CD4-positive, alpha-beta T cell (primary cell): Measurements from ENCODE around the gene ARID1B. TPM values are rescaled to one million over a fixed set of nuclear protein-coding genes. Genes with fewer than 3 reads are reported as not detected.

Source experiments
- ATAC-seq: fragments of 200-7000 bp; cut with Tn5 transposase; one replicate; pipeline ENCODE4 v1.10.0; 2022; ENCODE audit warnings: mild to moderate bottlenecking; ENCODE audit not compliant: poor library complexity
- CTCF ChIA-PET: fragments of 350-600 bp; sonication (Branson Sonifier 250); formaldehyde crosslinking; loops from one replicate; lab custom pipeline; 2021; ENCODE audit warnings: antibody characterized with exemption, inconsistent platforms; lab: Charles Lee
- POLR2A ChIA-PET: fragments of 350-600 bp; sonication (Branson Sonifier 250); formaldehyde crosslinking; loops from one replicate; lab custom pipeline; 2021; ENCODE audit warnings: antibody characterized with exemption, inconsistent platforms; lab: Charles Lee
- DNase-seq, 14 experiments: peaks; one replicate each; pipeline ENCODE4 v3.0.0-alpha.2; 2013 to 2020; ENCODE audit warnings: mixed read lengths in 2 of 14
- H3K27ac ChIP-seq, 2 donors: one replicate each; pipeline versions ENCODE4 v1.5.1 to v1.7.0; 2013; ENCODE audit warnings: low read length in 2 of 2, low read depth in 1 of 2, mild to moderate bottlenecking in 1 of 2
- H3K27me3 ChIP-seq, 2 experiments: 1 replicate in 1 of 2; 2 replicates in 1 of 2; pipeline versions ENCODE4 v1.6.1 to v1.7.0; 2013; ENCODE audit warnings: low read length in 2 of 2, control low read depth in 1 of 2, mild to moderate bottlenecking in 1 of 2, moderate library complexity in 1 of 2; ENCODE audit not compliant: insufficient read depth in 2 of 2, control insufficient read depth in 1 of 2
- H3K36me3 ChIP-seq: one replicate; pipeline ENCODE4 v1.6.1; 2013; ENCODE audit warnings: low read length, control low read depth; ENCODE audit not compliant: insufficient read depth
- H3K4me1 ChIP-seq: one replicate; pipeline ENCODE4 v1.6.1; 2013; ENCODE audit warnings: low read length, control low read depth; ENCODE audit not compliant: insufficient read depth
- H3K4me3 ChIP-seq: one replicate; pipeline ENCODE4 v1.5.1; 2013; ENCODE audit warnings: mild to moderate bottlenecking, low read length, moderate library complexity
- H3K9me3 ChIP-seq, 2 experiments: 1 replicate in 1 of 2; 2 replicates in 1 of 2; pipeline versions ENCODE4 v1.6.1 to v1.7.0; 2013; ENCODE audit warnings: low read length in 2 of 2, mild to moderate bottlenecking in 2 of 2, control low read depth in 1 of 2, moderate library complexity in 1 of 2; ENCODE audit not compliant: control insufficient read depth in 1 of 2, insufficient read depth in 1 of 2
- H3K27ac Mint-ChIP-seq: one replicate; pipeline ENCODE4 v1.8.0; 2020; ENCODE audit warnings: mixed read lengths
- H3K27me3 Mint-ChIP-seq: one replicate; pipeline ENCODE4 v1.8.0; 2021; ENCODE audit warnings: mixed read lengths
- H3K36me3 Mint-ChIP-seq: one replicate; pipeline ENCODE4 v1.8.0; 2021; ENCODE audit warnings: low read depth, mixed read lengths
- H3K4me1 Mint-ChIP-seq: one replicate; pipeline ENCODE4 v1.8.0; 2021; ENCODE audit warnings: low read depth, mixed read lengths
- H3K4me3 Mint-ChIP-seq: one replicate; pipeline ENCODE4 v1.8.0; 2020; ENCODE audit warnings: mild to moderate bottlenecking, mixed read lengths
- H3K9me3 Mint-ChIP-seq: one replicate; pipeline ENCODE4 v1.8.0; 2020; ENCODE audit warnings: mixed read lengths
- intact Hi-C, 2 experiments: fragments of 100-400 bp; cut with DNase I in 1 of 2; cut with micrococcal nuclease in 1 of 2; formaldehyde crosslinking; loops; one replicate each; pipeline versions ENCODE4 v1.15.1 to v1.9.0; 2023 to 2025; cut with DNase I, micrococcal nuclease
- total RNA-seq, 174 experiments: library from RNA in 2 of 174; stranded (reverse) in 2 of 174; gene quantifications; one replicate each; pipeline ENCODE4 v1.2.3 and lab custom pipeline; 2021 to 2026
- TF ChIP-seq, protein P1 (sequence below): fragments of 200-600 bp; IDR thresholded peaks from one replicate; pipeline ENCODE4 v1.8.0; 2022; ENCODE audit warnings: antibody characterized with exemption, mild to moderate bottlenecking

The ARID1B gene
- total RNA-seq, 2 experiments from 2014 or later, result 120 to 125 TPM

DNA sequence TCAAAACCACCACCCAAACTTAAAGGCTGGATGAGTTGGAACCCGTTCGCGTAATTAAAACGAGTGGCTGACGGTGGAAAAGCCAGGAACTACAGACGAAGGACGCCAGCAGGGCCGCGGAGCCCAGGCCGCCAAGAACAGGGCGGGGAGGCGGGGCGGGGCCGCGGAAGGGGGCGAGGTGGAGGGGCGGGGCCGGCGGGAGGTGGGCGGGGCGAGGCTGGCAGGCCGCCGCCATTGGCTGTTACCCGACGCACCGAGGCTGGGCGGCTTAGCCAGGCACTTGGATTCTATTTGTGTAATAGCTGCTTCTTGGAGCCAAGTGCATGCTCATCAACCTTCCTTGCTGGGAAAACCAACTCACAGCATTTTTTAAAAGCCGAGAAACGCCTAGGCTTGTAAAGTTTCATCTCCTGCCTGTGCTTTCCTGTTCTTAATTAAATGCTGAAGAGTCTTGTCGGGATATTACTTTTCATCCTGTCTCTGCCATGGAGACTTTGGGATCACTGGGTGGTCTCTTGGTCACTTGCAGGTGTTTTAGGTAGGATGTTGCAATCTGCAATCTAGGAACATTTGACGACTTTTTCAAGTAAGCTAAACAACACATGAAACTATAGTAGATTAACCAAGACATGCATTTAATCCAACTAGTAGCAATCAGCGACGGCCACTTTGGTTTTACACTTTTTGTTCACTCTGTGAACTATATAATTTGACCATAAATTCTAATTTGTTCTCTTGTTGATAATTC lies 245.0 kb downstream of the ARID1B start:
- Histone ChIP-seq H3K27ac (peak overlapping the region; percentile 98 to 99), H3K9me3 (no peaks in the 10 kb centered on the region), H3K4me3 (peak overlapping the region; percentile 96), H3K4me1 (peaks cover 14% of the 10 kb centered on the region), H3K27me3 (no peaks in the 10 kb centered on the region), H3K36me3 (no peaks in the 10 kb centered on the region)
- intact Hi-C loops, result loop anchor here (1.0 to 10.0 kb wide), 9 partner anchors 70 to 1710 kb away; partner anchors contain the start of genes ARID1B (in 1 of the 2), SYNJ2 (in 1 of the 2) and TFB1M (in 1 of the 2)
- Mint-ChIP-seq H3K4me3 (peak overlapping the region; percentile 99), H3K9me3 (no peaks in the 10 kb centered on the region), H3K27me3 (no peaks in the 10 kb centered on the region), H3K4me1 (peaks cover 73% of the 10 kb centered on the region), H3K36me3 (peaks cover 16% of the 10 kb centered on the region), H3K27ac (peak overlapping the region; percentile 100)
- TF ChIP-seq, protein P1, sequence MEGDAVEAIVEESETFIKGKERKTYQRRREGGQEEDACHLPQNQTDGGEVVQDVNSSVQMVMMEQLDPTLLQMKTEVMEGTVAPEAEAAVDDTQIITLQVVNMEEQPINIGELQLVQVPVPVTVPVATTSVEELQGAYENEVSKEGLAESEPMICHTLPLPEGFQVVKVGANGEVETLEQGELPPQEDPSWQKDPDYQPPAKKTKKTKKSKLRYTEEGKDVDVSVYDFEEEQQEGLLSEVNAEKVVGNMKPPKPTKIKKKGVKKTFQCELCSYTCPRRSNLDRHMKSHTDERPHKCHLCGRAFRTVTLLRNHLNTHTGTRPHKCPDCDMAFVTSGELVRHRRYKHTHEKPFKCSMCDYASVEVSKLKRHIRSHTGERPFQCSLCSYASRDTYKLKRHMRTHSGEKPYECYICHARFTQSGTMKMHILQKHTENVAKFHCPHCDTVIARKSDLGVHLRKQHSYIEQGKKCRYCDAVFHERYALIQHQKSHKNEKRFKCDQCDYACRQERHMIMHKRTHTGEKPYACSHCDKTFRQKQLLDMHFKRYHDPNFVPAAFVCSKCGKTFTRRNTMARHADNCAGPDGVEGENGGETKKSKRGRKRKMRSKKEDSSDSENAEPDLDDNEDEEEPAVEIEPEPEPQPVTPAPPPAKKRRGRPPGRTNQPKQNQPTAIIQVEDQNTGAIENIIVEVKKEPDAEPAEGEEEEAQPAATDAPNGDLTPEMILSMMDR, result no peak
- DNase-seq, result peak; percentile 75 to 94 (median 84)
- ChIA-PET POLR2A (interaction anchor here (0.6 to 4.1 kb wide), 15 partner anchors 11 to 626 kb away, joined by 3 to 86 read pairs (median 4); partner anchors contain the start of gene ARID1B), CTCF (interaction anchor here (1.0 to 1.6 kb wide), 4 partner anchors 12 to 245 kb away, joined by 3 to 5 read pairs (median 4); partner anchors contain the start of gene ARID1B)
- ATAC-seq, result peak; percentile 65

DNA sequence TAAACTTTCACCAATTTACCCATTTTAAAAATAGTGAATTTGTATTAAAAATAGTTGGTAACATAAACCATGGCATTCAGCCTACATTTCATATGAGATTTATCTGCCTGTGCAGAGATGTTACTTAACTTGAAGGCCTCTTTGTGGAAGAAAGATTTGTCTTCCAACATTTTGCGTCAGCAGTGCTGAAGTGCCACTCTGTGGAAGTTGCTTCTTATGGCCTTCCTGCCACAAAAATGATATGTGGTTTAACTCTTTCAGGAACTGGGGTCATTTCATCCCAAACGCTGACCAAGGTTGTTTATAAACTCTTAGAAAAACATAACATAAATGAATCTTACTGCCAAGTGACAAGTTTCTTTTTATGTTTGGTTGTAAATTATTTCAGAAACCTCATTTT lies 246.8 kb downstream of the ARID1B start:
- TF ChIP-seq, protein P1, result no peak
- Histone ChIP-seq H3K36me3 (no peaks in the 10 kb centered on the region), H3K4me1 (peaks cover 13% of the 10 kb centered on the region), H3K27me3 (no peaks in the 10 kb centered on the region), H3K27ac (no peak overlapping the region), H3K9me3 (no peaks in the 10 kb centered on the region), H3K4me3 (no peak overlapping the region)
- peak overlapping the region; percentile 100 for H3K27ac Mint-ChIP-seq
- POLR2A ChIA-PET, result no interaction called here
- ATAC-seq (no peak), DNase-seq (no peak)
- H3K9me3 Mint-ChIP-seq, result no peaks in the 10 kb centered on the region
- intact Hi-C loops, result loop anchor here (5.0 to 10.0 kb wide), 6 partner anchors 72 to 1712 kb away; partner anchors contain the start of genes SYNJ2 (in 1 of the 2) and TFB1M (in 1 of the 2)
- CTCF ChIA-PET, result no interaction called here
- H3K27me3 Mint-ChIP-seq, result no peaks in the 10 kb centered on the region
- peaks cover 67% of the 10 kb centered on the region for H3K4me1 Mint-ChIP-seq
- peaks cover 16% of the 10 kb centered on the region for H3K36me3 Mint-ChIP-seq
- H3K4me3 Mint-ChIP-seq, result peak overlapping the region; percentile 9

DNA sequence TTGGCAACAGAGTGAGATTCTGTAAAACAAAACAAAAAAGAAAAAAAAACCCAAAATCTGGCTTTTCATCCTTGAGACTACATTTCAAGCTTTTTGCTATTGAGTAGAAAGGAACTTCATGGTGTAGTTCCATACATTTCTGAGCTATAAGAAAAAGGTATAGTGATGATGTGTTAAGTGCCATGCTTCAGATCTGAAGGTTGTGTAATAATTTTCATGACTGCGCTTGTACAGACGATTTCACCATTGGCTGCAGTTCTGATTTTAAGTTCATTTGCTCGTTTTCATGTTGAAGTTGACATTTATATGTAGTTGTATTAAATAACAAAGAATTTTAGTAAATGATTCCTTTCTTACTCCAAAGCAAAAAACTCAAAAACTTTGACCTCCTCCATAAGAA lies 247.6 kb downstream of the ARID1B start:
- TF ChIP-seq, protein P1, result no peak

More for the DNA sequence above, 247.6 kb downstream of the ARID1B start:
- Histone ChIP-seq H3K9me3 (no peaks in the 10 kb centered on the region), H3K36me3 (no peaks in the 10 kb centered on the region), H3K27ac (no peak overlapping the region), H3K27me3 (no peaks in the 10 kb centered on the region), H3K4me1 (peaks cover 9% of the 10 kb centered on the region), H3K4me3 (no peak overlapping the region)
- H3K4me3 Mint-ChIP-seq, result no peak overlapping the region
- DNase-seq (no peak), ATAC-seq (no peak)
- H3K4me1 Mint-ChIP-seq, result peaks cover 65% of the 10 kb centered on the region
- POLR2A ChIA-PET, result no interaction called here
- no peaks in the 10 kb centered on the region for H3K9me3 Mint-ChIP-seq
- H3K27ac Mint-ChIP-seq, result peak overlapping the region; percentile 21
- CTCF ChIA-PET, result no interaction called here
- peaks cover 16% of the 10 kb centered on the region for H3K36me3 Mint-ChIP-seq
- no peaks in the 10 kb centered on the region for H3K27me3 Mint-ChIP-seq
- intact Hi-C loops, result loop anchor here (5.0 to 10.0 kb wide), 6 partner anchors 72 to 1712 kb away; partner anchors contain the start of genes SYNJ2 (in 1 of the 2) and TFB1M (in 1 of the 2)
